Tibial artery (tissue), 4 donors: ENCODE results near the gene MTMR6.

Experiments used
- DNase-seq, 2 donors: peaks; one replicate each; pipeline ENCODE4 v3.0.0-alpha.2; 2019
- H3K27ac ChIP-seq, 2 donors: fragments of 200-600 bp; sonication (generic) in 1 of 2; 1 replicate in 1 of 2; 2 replicates in 1 of 2; pipeline ENCODE4 v1.5.1; 2018 to 2019; ENCODE audit warnings: mild to moderate bottlenecking in 1 of 2
- H3K27me3 ChIP-seq, 2 donors: fragments of 200-600 bp; sonication (generic) in 1 of 2; one replicate each; pipeline versions ENCODE4 v1.5.1 to v1.6.0; 2016 to 2019
- H3K36me3 ChIP-seq, 3 donors: fragments of 200-600 bp; sonication (generic) in 2 of 3; one replicate each; pipeline ENCODE4 v1.5.1; 2016 to 2019; ENCODE audit warnings: mild to moderate bottlenecking in 2 of 3
- H3K4me1 ChIP-seq, 4 donors: fragments of 200-600 bp; sonication (generic) in 2 of 4; 1 replicate in 3 of 4; 2 replicates in 1 of 4; pipeline ENCODE4 v1.5.1; 2016 to 2019
- H3K4me3 ChIP-seq, 2 donors: fragments of 200-600 bp; sonication (generic) in 1 of 2; 1 replicate in 1 of 2; 2 replicates in 1 of 2; pipeline ENCODE4 v1.5.1; 2018 to 2019; ENCODE audit warnings: mild to moderate bottlenecking in 2 of 2
- H3K9me3 ChIP-seq, 3 donors: fragments of 200-600 bp; sonication (generic) in 1 of 3; one replicate each; pipeline ENCODE4 v1.5.1; 2016 to 2019
- intact Hi-C: fragments of 100-400 bp; cut with DNase I; formaldehyde crosslinking; loops from one replicate; pipeline ENCODE4 v1.15.0; 2023; ENCODE audit warnings: low total_unique reads
- TF ChIP-seq, protein P1 (sequence below), 2 experiments: fragments of 200-600 bp in 1 of 2; fragments of 450-650 bp in 1 of 2; IDR thresholded peaks; one replicate each; pipeline ENCODE4 v1.5.1; 2017 to 2019; ENCODE audit warnings: antibody characterized with exemption in 2 of 2, mild to moderate bottlenecking in 1 of 2, moderate library complexity in 1 of 2

The MTMR6 gene

DNA sequence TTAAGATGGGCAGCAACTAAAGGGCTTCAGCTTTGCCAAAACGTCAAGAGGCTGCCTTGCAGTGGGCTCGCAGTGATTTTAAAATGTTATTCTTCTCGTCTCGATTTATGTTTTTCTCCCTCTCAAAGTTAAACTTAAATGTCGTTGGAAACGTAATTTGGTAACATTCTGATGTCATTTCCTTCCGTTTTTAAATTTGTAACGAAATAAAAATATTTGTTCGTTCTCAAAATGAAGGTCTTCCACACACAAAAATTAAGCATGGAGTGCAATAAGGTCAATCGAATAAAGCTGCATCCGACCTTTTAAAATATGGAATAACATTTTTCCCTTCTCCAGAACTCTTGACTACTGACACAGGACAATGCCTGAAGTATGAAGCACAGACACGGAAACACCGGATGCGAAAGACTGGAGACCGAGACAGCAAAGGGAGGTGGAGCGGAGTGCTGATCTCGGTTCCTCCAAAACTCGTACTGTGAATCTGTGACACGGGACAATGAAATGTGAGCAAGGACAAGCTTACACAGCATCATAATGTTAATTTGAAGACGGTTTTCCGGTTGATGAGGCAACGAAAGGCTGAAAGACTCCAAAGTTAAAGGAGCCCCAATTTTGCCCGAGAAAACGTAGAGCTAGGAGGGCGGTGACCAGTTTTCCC lies 850 bp downstream of the MTMR6 start:
- no peaks in the 10 kb centered on the region for H3K9me3 ChIP-seq
- peak overlapping the region; percentile 87 to 91 for H3K27ac ChIP-seq
- no peaks in the 10 kb centered on the region for H3K27me3 ChIP-seq
- intact Hi-C loops = no loop called here
- DNase-seq = no peak
- H3K36me3 ChIP-seq = no peaks in the 10 kb centered on the region
- TF ChIP-seq, protein P1, sequence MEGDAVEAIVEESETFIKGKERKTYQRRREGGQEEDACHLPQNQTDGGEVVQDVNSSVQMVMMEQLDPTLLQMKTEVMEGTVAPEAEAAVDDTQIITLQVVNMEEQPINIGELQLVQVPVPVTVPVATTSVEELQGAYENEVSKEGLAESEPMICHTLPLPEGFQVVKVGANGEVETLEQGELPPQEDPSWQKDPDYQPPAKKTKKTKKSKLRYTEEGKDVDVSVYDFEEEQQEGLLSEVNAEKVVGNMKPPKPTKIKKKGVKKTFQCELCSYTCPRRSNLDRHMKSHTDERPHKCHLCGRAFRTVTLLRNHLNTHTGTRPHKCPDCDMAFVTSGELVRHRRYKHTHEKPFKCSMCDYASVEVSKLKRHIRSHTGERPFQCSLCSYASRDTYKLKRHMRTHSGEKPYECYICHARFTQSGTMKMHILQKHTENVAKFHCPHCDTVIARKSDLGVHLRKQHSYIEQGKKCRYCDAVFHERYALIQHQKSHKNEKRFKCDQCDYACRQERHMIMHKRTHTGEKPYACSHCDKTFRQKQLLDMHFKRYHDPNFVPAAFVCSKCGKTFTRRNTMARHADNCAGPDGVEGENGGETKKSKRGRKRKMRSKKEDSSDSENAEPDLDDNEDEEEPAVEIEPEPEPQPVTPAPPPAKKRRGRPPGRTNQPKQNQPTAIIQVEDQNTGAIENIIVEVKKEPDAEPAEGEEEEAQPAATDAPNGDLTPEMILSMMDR (IDR thresholded peaks at IDR 0.05) = no peak
- H3K4me3 ChIP-seq = peak overlapping the region; percentile 91 to 94
- peaks cover 0 to 17% (median 9%) of the 10 kb centered on the region in 4 donors for H3K4me1 ChIP-seq

DNA sequence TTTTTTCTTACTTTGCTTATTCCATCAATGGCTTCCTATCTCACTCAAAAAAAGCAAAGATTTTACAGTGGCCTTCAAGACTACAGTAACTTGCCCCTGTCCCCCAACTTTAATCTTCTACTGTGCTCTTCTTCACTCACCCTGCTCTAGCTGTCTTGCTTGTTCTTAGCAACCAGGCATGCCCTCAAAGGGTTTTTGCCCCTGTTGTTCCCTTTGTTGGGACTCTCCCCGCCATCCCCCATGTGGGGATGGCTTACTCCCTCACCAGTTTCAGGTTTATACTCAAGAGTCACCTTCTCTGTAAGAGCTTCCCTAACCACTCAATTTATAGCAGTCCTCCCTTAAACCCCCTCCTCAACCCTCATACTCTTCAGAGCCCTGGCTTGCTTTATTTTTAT lies 5.4 kb downstream of the MTMR6 start:
- H3K4me1 ChIP-seq = peaks cover 0 to 14% (median 9%) of the 10 kb centered on the region in 4 donors
- no peaks in the 10 kb centered on the region for H3K27me3 ChIP-seq
- intact Hi-C loops = no loop called here
- no peaks in the 10 kb centered on the region for H3K9me3 ChIP-seq
- no peak for DNase-seq
- H3K36me3 ChIP-seq = no peaks in the 10 kb centered on the region
- TF ChIP-seq, protein P1 (IDR thresholded peaks at IDR 0.05) = no peak
- H3K4me3 ChIP-seq = no peak overlapping the region
- H3K27ac ChIP-seq = no peak overlapping the region

DNA sequence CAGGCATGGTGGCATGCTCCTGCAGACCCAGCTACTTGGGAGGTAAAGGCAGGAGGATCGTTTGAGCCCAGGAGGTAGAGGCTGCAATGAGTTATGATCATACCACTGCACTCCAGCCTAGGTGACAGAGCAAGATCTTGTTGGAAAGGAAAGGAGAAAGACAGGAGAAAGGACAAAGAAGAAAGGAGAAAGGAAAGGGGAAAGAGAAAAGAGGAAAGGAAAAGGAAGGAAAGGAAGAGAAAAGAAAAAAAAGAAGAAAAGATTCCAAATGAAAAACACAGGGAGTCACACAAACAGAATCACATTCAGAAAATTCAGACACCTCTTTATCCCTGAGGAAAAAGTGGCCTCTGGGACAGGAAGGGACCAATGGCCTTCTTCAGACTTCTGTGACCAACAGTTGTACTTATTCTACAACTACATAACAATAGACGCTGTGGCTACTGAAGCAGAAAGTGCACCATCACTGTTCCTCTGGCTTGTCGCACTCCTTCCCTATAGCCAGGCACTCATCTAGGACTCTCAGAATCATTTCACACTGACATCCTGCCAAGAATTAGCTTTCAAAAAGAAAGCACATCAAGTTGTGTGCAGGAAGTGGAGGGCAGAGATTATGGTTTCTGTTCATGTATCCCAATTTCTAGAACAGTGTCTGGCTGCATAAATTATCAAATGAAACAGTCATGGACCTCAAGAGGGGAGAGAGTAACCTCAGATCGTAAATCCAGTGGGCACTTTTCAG lies 5.9 kb downstream of the MTMR6 start:
- intact Hi-C loops = no loop called here
- no peak for DNase-seq
- Histone ChIP-seq H3K27me3 (no peaks in the 10 kb centered on the region), H3K36me3 (no peaks in the 10 kb centered on the region), H3K4me1 (peaks cover 0 to 13% (median 9%) of the 10 kb centered on the region in 4 donors), H3K9me3 (no peaks in the 10 kb centered on the region), H3K4me3 (no peak overlapping the region), H3K27ac (no peak overlapping the region)
- TF ChIP-seq, protein P1 (IDR thresholded peaks at IDR 0.05) = no peak

DNA sequence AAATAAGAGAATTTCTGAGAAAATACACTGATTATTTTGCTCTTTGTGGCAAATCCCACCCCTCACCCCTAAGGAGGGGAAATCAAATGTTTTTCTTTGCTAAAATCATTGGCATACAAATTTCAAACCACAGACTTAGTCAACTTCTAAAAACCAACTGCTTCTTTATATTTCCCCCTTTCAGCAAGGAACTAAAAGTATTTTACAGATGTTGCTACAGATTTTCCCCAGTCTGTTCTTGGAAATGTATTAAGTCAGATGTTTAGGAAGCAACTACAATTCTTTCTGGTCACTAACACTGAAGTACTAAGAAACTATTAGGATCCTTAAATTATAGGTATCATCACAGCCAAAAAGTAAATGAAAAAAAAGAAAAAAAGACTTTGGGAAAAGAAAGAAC lies 6.9 kb downstream of the MTMR6 start:
- TF ChIP-seq, protein P1 (IDR thresholded peaks at IDR 0.05) = no peak
- intact Hi-C loops = no loop called here
- no peaks in the 10 kb centered on the region for H3K27me3 ChIP-seq
- DNase-seq = no peak
- no peaks in the 10 kb centered on the region for H3K9me3 ChIP-seq
- H3K4me1 ChIP-seq = peaks cover 0 to 4% (median 1%) of the 10 kb centered on the region in 4 donors
- H3K27ac ChIP-seq = no peak overlapping the region
- no peaks in the 10 kb centered on the region for H3K36me3 ChIP-seq
- H3K4me3 ChIP-seq = no peak overlapping the region

DNA sequence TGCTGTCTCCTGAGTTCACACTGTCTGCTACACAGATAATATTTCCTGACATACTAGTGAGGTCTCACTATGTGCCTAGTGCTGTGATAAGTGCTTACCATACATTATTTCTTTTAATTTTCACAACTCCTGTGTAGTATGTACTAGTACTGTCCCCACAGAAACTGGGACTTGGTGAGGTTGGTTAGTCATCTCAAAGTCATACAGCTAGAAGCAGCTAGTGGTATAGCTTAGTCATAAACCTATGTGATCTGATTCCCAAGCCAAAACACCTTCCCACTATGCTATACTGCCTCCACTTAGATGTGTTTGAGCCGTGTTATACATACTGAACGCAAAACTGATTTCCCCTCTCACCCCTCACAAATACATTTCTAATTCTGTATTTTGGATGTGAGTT lies 10.5 kb downstream of the MTMR6 start:
- Histone ChIP-seq H3K27ac (no peak overlapping the region), H3K9me3 (no peaks in the 10 kb centered on the region), H3K36me3 (peaks cover 0 to 21% (median 18%) of the 10 kb centered on the region in 3 donors), H3K27me3 (no peaks in the 10 kb centered on the region), H3K4me1 (no peaks in the 10 kb centered on the region), H3K4me3 (no peak overlapping the region)
- intact Hi-C loops = no loop called here
- TF ChIP-seq, protein P1 (IDR thresholded peaks at IDR 0.05) = no peak
- no peak for DNase-seq
